Endothelial cell of umbilical vein (primary cell): Measurements from ENCODE around the gene KCTD21. TPM values are rescaled to one million over a fixed set of nuclear protein-coding genes. Genes with fewer than 3 reads are reported as not detected.

ENCODE experiments used
- BruUV-seq: library from RNA; stranded (reverse); fragments of 400-500 nt; replicated peaks from 2 replicates; lab custom pipeline; 2021; lab: Mats Ljungman, UMichigan
- CTCF ChIA-PET: fragments of 300-600, 350-600 bp; sonication (Branson Sonifier 250); formaldehyde crosslinking; loops from one replicate; lab custom pipeline; 2021; ENCODE audit warnings: antibody characterized with exemption, inconsistent platforms; lab: Charles Lee
- POLR2A ChIA-PET: fragments of 300-600, 350-600 bp; sonication (Branson Sonifier 250); formaldehyde crosslinking; loops from one replicate; lab custom pipeline; 2021; ENCODE audit warnings: antibody characterized with exemption, inconsistent platforms; lab: Charles Lee
- DNase-seq: peaks from one replicate; pipeline ENCODE4 v3.0.0-alpha.2; 2011; ENCODE audit warnings: low read depth, low spot score
- FAIRE-seq: peaks from 2 replicates; lab custom pipeline; 2011; peaks lifted over from hg19 to GRCh38; lab: Jason Lieb, UNC
- H2AFZ ChIP-seq: 2 replicates; pipeline ENCODE4 v1.6.0; 2012; ENCODE audit warnings: low read depth, low read length, control low read depth, inconsistent platforms
- H3K27ac ChIP-seq: 2 replicates; pipeline ENCODE4 v1.5.1; 2011; ENCODE audit warnings: low read depth, mild to moderate bottlenecking, control low read depth, low read length, moderate library complexity; ENCODE audit not compliant: insufficient read depth
- H3K27me3 ChIP-seq, 2 experiments: 2 replicates each; pipeline versions ENCODE4 v1.6.0 to v1.6.1; 2011; ENCODE audit warnings: low read length in 2 of 2, mixed read lengths in 1 of 2; ENCODE audit not compliant: control insufficient read depth in 2 of 2, insufficient read depth in 2 of 2
- H3K36me3 ChIP-seq, 2 experiments: 2 replicates in 1 of 2; 3 replicates in 1 of 2; pipeline ENCODE4 v1.5.1; 2011; ENCODE audit warnings: low read length in 2 of 2, mild to moderate bottlenecking in 1 of 2, moderate library complexity in 1 of 2; ENCODE audit not compliant: control insufficient read depth in 2 of 2, insufficient read depth in 2 of 2; ENCODE audit errors: extremely low read depth in 1 of 2
- H3K4me1 ChIP-seq: 3 replicates; pipeline ENCODE4 v1.5.1; 2011; ENCODE audit warnings: mild to moderate bottlenecking, low read length; ENCODE audit not compliant: control insufficient read depth, insufficient read depth; ENCODE audit errors: extremely low read depth
- H3K4me2 ChIP-seq: 2 replicates; pipeline ENCODE4 v1.6.1; 2011; ENCODE audit warnings: low read length, control low read depth, mixed read lengths; ENCODE audit not compliant: insufficient read depth
- H3K4me3 ChIP-seq, 3 experiments: fragments of 200-600 bp in 1 of 3; sonication (generic), shearing (Covaris generic) in 1 of 3; replicated peaks in 1 of 3; 2 replicates each; pipeline ENCODE4 v1.5.1; 2011 to 2016; ENCODE audit warnings: control low read depth in 3 of 3, low read length in 3 of 3, mild to moderate bottlenecking in 2 of 3, inconsistent platforms in 1 of 3, low read depth in 1 of 3, moderate library complexity in 1 of 3; ENCODE audit not compliant: insufficient read depth in 1 of 3
- H3K79me2 ChIP-seq: 2 replicates; pipeline ENCODE4 v1.6.0; 2012; ENCODE audit warnings: low read length, inconsistent platforms; ENCODE audit not compliant: control insufficient read depth, insufficient read depth
- H3K9ac ChIP-seq: replicated peaks from 2 replicates; pipeline ENCODE3; 2011; ENCODE audit warnings: low read length, control low read depth; ENCODE audit not compliant: insufficient read depth; ENCODE audit errors: extremely low read depth
- H3K9me1 ChIP-seq: replicated peaks from 3 replicates; pipeline ENCODE4 v1.6.0; 2011; ENCODE audit warnings: mild to moderate bottlenecking, low read length; ENCODE audit not compliant: control insufficient read depth, insufficient read depth; ENCODE audit errors: extremely low read depth
- H3K9me3 ChIP-seq: replicated peaks from 2 replicates; pipeline ENCODE4 v1.5.1; 2012; ENCODE audit warnings: low read length, inconsistent platforms; ENCODE audit not compliant: control insufficient read depth, insufficient read depth
- H4K20me1 ChIP-seq: replicated peaks from 2 replicates; pipeline ENCODE3; 2011; ENCODE audit warnings: mild to moderate bottlenecking, low read length; ENCODE audit not compliant: control insufficient read depth, insufficient read depth; ENCODE audit errors: extremely low read depth
- EZH2 ChIP-seq: IDR thresholded peaks from 2 replicates; pipeline ENCODE4 v1.6.1; 2012; ENCODE audit warnings: borderline replicate concordance, low read depth, mild to moderate bottlenecking, moderate library complexity, low read length, inconsistent platforms; ENCODE audit not compliant: severe bottlenecking
- FOS ChIP-seq: IDR thresholded peaks from 2 replicates; pipeline ENCODE4 v1.6.1; 2011; ENCODE audit warnings: mild to moderate bottlenecking, low read length, moderate library complexity, borderline replicate concordance; ENCODE audit not compliant: insufficient read depth
- GATA2 ChIP-seq: IDR thresholded peaks from 2 replicates; pipeline ENCODE4 v1.7.0; 2011; ENCODE audit warnings: low read depth, mild to moderate bottlenecking, moderate library complexity, mixed read lengths, low read length; ENCODE audit not compliant: insufficient read length, insufficient read depth
- JUN ChIP-seq: IDR thresholded peaks from 2 replicates; pipeline ENCODE4 v1.6.1; 2011; ENCODE audit warnings: borderline replicate concordance, low read depth; ENCODE audit not compliant: insufficient read length, insufficient read depth
- MYC ChIP-seq: IDR thresholded peaks from one replicate; pipeline ENCODE4 v1.6.1; 2011; ENCODE audit warnings: mild to moderate bottlenecking, low read depth, low read length
- POLR2AphosphoS5 ChIP-seq: IDR thresholded peaks from 2 replicates; pipeline ENCODE4 v1.6.1; 2012; ENCODE audit warnings: low read depth, mild to moderate bottlenecking, control low read depth, low read length, moderate library complexity; ENCODE audit not compliant: insufficient read depth
- dilution Hi-C: fragments of 300-500 bp; cut with MboI; formaldehyde crosslinking; loops from one replicate; pipeline ENCODE4 v1.15.0; 2019; ENCODE audit warnings: low sequenced_read_pairs; ENCODE audit not compliant: extremely low pct_ligation_motif_present
- intact Hi-C: fragments of 100-400 bp; cut with micrococcal nuclease; formaldehyde crosslinking; loops from one replicate; pipeline ENCODE4 v1.10.0; 2022
- polyA plus RNA-seq, 4 experiments: library from polyadenylated mRNA; depleted of rRNA in 3 of 4; stranded (reverse) in 3 of 4; unstranded in 1 of 4; fragments of >200 nt; gene quantifications; 2 replicates each; pipeline versions ENCODE4 v1.2.1 to v1.2.3, GENCODE V29; 2011 to 2012; ENCODE audit warnings: missing spikeins in 1 of 4
- total RNA-seq: library from RNA; stranded (reverse); gene quantifications from 2 replicates; pipeline ENCODE4 v1.2.3, GENCODE V29; 2021
- TF ChIP-seq, protein P1 (sequence below): IDR thresholded peaks from 2 replicates; pipeline ENCODE4 v1.6.1; 2011; ENCODE audit not compliant: insufficient read depth, insufficient read length

The KCTD21 gene
- total and polyA plus RNA-seq, 2 donors (not counting 3 experiments of a cell fraction or from before 2014, with no cell fraction given) = 8.5 to 11.9 TPM

DNA sequence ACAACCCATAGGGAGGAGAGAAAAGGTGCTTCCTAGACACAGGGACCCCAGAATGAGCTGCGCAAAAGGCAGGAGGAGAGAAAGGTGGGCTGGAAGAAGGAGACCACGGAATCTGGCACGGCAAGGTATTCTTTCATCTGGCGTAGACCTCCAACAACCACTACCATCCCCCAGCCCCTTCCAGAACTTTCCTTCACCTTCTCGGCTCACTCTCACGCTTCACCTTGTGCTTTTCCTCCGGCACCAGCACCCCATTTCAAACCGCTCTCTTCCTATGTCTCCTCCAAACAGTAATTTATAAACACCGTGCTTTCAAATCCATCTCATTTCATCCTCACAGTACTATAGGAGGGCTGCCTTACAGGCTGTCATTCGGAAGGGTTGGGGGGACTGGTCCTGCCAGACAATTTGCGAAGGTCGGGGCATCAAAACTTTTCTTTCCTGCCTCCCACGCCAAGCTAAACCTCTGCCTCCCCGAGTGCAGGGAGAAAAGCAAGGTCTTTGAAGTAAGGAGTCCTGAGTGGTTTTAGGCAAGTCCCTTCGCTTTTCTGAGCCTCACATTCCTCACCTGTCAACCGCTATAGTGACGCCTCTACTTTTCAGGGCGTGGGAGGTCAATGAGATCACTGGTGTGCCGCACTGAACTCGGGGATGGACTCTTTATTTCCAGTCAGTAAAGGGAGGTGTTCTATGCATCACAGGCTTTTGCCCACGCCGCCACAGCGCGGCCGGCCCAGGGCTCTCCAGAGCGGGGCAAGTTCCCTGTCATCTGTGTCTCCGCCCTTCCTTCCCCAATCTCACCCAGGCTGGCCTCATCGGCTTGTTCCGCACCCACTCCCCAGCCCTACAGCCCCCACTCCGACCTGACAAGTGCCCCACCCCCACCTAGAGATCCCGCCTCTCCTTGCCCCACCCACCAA lies 800 bp downstream of the KCTD21 start:
- no peaks in the 10 kb centered on the region for H3K9me3 ChIP-seq
- no peak overlapping the region for H3K27ac ChIP-seq
- dilution Hi-C loops (no loop called here), intact Hi-C loops (loop anchor here (1.0 to 2.0 kb wide), 5 partner anchors 48 to 367 kb away; partner anchors contain the start of genes ALG8, GAB2, NDUFC2 and RSF1)
- TF ChIP-seq EZH2 (no peak), FOS (no peak), GATA2 (no peak), POLR2AphosphoS5 (no peak), JUN (no peak), MYC (no peak)
- TF ChIP-seq, protein P1, sequence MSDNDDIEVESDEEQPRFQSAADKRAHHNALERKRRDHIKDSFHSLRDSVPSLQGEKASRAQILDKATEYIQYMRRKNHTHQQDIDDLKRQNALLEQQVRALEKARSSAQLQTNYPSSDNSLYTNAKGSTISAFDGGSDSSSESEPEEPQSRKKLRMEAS = no peak
- TSS peak; percentile 34 for BruUV-seq
- DNase-seq = no peak
- peaks cover 34% of the 10 kb centered on the region for H3K4me1 ChIP-seq
- peak overlapping the region; percentile 56 for H3K9ac ChIP-seq
- CTCF ChIA-PET = interaction anchor here (0.6 to 3.0 kb wide), 6 partner anchors 10 to 377 kb away, joined by 3 to 15 read pairs (median 4); partner anchors contain the start of gene ALG8
- H2AFZ ChIP-seq = peak overlapping the region; percentile 53
- no peaks in the 10 kb centered on the region for H4K20me1 ChIP-seq
- POLR2A ChIA-PET = interaction anchor here (0.9 to 1.5 kb wide), 2 partner anchors 48 to 109 kb away, joined by 3 to 5 read pairs; partner anchors contain the start of gene ALG8
- FAIRE-seq = no peak
- no peaks in the 10 kb centered on the region for H3K9me1 ChIP-seq
- no peaks in the 10 kb centered on the region for H3K27me3 ChIP-seq
- H3K79me2 ChIP-seq = peaks cover 29% of the 10 kb centered on the region
- H3K36me3 ChIP-seq = no peaks in the 10 kb centered on the region
- peak overlapping the region; percentile 68 to 81 (median 71) for H3K4me3 ChIP-seq
- H3K4me2 ChIP-seq = peak overlapping the region; percentile 88
